Stimulated activated CD4-positive, alpha-beta T cell treated with anti-CD3 and anti-CD28 coated beads, Interleukin-12 subunit alpha, Interleukin-12 subunit beta, amount 100 ng/mL, for 24 hours (primary cell): ENCODE data around the gene TSPYL4.

Source experiments
- DNase-seq, 2 experiments: peaks; one replicate each; pipeline ENCODE4 v3.0.0-alpha.2; 2020; ENCODE audit warnings: low read depth in 2 of 2

Gene TSPYL4

DNA sequence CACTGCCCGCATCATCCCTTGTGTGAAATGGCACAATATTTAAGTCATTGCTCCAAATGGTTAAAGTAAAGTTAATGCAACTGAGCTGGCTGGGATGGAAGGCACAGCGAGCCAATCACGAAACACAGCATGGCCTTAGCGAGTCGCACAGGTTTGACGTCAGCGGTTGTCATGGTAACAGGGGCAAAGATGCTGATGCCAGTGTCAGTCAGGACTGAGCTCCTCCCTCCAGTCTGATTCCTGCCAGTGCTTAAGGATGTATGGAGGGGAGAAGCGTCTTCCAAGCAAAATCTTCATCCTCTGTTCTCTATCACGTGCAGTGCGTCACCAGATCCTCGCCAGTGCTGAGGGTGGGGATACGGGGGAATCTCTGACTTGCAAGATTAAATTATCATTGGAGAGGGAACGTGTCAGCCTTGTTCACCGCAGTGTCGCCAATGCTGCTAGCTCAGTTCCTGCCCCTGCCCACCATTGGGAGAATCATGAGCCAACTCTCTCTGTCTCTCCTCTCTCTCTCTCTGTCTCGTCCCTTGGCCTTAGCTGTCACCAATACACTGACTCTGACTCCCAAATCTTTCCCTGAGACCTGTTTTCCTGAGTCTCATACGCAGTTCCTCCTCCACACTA lies 24.5 kb downstream of the TSPYL4 start:
- DNase-seq: no peak

DNA sequence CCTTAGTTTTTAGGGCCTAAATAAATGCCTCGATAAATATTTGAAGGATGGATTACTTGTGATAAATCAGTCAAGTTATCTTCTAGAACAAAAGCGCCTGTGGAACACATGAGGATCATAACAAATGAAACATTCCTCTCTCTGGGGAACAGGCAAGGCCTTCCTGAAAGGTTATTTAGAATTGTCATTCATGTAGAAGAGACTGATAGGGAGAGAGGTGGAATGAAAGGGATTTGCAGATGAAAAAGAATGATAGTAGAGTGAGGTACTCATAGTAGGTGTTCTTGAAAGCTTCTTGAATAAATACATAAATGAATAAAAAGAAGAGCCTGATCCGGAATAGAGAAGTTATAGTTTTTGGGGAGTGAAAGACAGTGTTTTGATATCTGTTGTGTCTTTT lies 30.5 kb downstream of the TSPYL4 start:
- no peak for DNase-seq

DNA sequence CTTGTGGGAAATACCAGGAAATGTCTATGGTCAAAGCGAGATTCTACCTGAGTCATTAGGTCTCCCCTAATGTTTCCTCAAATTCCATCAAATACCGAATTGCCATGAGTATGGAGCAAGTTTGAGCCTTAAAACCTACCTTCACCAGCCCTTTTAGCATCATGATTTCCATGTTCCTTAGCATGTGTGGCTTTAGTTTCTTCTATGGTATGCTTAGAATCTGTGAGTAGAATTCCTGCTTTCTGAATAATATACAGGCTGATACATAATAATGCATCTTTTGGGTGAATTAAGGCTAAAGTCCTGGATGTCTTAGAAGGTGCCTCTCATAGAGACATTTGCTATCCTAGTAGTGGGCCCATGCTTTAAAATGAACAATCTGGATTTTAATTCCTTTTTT lies 32.0 kb downstream of the TSPYL4 start:
- DNase-seq: no peak

DNA sequence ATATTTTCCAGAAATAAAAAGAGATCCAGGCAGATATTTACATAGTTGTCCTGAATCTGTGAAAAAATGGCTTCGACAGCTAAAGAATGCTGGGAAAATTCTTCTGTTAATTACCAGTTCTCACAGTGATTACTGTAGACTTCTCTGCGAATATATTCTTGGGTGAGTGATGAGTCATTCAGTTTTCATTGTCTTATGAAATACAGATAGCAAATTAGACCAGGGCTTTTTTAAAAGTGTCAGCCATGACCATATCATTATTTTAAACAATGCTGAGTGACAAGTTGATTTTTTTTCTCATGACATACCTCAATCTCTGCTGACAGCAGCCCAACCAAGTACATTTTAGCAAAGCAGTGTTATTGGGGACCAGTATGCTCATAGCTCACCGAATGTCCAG lies 32.8 kb downstream of the TSPYL4 start:
- no peak for DNase-seq

DNA sequence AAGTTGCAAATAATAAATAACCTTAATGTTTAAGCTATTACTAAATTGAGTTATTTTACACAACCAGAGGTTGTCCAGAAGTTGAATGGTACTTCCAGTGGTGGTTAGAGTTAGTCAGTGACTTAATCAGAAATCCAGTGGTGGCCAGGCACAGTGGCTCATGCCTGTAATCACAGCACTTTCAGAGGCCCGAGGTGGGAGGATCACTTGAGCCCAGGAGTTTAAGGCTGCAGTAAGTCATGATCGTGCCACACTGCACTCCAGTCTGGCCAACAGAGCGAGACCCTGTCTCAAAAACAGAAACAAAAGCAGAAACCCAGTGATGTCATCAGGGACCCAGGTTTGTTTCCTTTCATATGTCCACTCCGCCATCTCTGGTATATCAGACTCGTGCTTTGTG lies 35.0 kb downstream of the TSPYL4 start:
- DNase-seq: no peak

DNA sequence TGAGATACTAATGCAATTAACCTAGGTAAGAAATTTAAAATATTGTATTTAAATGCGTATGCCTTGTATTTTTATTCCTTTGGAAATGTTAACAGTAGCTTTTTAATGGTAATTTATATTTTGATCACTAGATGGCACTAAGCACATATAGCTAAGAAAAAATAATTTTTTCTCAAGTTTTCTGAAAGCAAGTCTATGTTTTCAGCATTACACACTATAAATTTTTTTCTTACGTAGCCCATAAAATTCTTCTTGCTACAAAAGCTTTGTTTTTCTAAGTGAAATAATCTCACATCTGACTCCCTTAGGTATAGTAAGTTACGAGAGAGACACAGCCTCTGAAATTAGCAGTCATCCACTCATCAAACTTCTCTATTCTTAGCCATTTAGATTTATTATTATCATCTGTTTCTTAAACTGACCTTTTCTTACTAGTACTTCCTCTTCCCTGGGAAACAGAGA lies 35.7 kb downstream of the TSPYL4 start:
- DNase-seq: no peak

DNA sequence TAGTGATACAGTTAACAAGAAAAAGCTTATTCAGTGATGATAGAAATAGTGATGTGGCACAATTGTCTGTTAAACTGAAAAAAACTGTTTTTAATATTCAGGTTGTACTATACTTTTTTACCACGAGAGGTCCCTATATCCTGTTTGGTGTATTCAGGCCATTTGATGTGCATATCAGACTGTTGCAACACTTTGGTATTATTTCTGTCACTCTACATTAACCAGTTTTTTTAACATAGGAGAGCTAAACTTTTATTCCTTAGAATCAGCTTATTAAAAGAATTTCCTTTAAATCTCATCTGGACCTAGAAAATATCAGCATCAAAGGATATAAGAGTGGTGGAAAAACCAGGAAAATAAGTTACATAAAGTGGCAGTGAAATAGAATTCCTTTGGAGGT lies 36.8 kb downstream of the TSPYL4 start:
- no peak for DNase-seq

DNA sequence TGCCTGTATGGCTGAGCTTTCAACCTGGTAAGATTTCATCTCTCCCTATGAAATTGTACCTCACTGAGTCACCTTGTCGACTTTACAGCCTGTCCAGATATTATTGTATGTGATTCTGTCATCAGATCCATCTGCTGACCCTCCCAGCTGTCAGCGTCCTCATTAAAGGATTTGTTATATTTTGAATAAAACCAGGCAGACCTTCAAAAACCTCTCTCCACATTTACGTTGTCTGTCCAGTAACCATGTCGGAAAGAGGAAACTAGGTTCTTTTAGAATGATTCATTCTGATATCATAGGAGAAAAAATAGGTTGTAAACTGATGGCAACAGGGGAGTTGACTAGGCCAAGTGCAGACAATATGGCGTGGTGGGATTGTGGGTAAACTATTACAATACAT lies 38.5 kb downstream of the TSPYL4 start:
- no peak for DNase-seq

DNA sequence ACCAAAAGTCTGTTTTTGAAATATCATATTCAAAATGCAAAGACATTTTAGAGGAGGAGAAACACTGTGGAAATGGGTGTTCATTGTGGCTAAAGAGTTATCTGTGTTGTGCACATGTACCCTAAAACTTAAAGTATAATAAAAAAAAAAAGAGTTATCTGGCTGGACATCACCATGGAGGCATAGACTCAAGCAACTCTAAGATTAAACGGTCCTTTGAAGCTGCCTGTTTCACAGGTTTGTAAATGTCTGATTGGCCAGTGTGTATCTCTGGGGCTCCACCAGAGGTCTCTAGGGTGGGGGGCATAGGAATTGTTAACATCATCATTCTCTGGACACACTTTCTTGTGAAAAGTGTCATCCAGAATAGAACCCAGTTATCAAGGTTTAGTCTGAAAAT lies 39.2 kb downstream of the TSPYL4 start:
- DNase-seq: no peak

DNA sequence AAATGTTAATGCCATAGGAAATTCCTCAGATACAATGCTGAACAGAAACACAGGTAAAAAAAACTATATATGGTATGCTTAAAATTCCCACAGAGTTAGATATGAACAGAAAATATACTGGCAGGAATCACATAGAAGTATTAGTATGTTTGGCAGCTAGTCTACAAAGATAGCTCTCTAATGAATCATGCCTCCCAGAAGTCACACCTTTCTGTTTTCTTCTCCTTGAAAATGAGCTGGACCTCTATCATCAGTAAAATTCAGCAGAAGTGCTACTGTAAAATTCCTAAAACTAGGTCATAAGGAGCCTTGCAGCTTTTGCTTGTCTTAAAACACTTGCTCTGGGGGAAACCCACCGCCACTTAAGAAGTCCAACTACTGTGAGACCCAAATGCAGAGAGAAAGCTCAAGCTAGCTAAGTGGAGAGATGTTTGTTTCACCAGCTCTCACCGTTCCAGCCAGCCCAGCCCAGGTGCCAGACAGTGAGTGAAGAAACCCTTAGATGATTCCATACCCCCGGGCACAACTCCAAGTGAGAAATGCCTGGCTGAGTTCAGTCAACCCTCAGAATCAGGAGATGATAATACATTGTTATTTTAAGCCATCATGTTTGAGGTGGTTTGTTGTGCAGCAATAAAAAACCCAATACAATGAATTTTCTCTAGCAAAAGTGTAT lies 43.0 kb downstream of the TSPYL4 start:
- DNase-seq: no peak

DNA sequence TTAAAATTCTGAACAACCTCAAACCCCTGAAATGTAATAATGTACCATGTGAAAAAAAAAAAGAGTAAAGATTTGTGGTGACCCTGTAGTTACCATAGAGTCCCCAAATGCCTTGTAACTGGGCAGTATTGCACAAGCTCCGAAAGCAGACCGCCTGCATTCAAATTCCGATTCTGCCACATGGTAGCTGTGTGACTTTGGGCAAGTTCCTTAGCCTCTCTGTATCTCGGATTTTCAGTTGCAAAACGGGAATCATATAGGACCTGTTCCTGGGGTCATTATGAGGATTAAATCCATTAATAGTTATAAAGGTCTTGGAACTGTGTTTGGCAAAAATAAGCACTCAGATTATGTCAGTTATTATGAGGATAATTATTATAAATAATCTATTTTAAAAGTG lies 43.6 kb downstream of the TSPYL4 start:
- DNase-seq: no peak

DNA sequence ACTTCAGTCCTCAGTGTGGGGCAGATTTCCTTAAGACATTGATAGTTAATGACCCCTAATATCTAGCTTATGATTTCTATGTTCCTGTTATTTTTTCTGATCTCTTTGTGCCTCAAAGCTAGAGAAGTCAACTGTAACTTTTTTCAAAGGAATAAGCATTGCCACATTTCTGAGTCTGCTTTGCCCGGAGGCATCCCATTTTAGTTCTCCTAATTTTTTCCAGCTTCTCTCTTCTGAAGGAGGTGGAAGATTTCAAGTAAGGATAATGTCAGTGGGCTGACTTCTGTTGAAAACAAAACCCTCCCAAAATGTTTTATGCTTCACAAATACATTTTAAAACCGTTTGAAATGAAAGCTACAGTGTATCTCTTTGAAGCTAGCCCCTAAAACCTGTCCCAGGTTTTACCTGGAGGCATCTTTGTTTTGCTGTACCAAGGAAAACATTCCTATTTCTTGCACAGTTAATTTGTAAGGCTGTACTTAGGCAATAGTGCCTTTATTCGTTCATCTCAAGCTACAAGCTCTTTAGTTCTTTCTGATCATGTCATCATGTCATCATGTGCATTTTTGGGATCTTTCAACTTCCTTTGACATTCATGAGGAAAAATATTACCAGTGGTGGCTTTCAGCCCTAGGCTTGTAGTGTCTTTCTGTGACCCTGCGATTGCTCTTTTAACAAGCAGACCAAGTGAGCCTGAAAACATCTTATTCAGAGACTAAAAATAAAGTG lies 45.7 kb downstream of the TSPYL4 start:
- DNase-seq: no peak

DNA sequence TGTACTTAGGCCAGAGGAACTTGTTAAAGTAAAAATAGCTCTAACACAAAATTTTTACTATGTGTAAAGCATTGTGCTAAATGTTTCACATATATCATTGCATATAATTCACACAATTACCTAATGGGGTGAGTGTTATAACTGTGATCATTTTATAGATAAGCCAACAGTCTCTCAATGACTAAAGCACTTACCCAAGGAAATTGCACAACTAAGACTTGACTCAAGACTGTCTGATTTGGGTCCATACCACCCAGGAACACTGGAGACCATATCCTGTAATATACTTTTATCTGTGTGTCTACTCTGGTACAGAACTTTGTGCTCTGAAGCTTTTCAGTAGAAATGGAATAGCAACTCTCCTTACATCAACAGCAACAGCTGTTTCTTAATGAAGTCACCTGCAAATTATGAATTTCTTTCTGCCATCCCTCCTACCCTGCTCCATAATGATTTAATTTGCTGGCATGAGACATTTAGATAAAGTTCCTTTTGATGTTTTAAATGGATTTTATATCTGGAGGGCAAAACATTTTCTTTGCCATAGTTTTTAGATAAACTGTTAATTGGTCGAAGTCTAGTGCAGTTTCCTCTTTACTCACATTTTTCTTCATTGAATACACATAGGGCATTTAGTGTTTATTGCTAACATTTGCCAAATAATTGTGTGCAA lies 47.5 kb downstream of the TSPYL4 start:
- DNase-seq: no peak

DNA sequence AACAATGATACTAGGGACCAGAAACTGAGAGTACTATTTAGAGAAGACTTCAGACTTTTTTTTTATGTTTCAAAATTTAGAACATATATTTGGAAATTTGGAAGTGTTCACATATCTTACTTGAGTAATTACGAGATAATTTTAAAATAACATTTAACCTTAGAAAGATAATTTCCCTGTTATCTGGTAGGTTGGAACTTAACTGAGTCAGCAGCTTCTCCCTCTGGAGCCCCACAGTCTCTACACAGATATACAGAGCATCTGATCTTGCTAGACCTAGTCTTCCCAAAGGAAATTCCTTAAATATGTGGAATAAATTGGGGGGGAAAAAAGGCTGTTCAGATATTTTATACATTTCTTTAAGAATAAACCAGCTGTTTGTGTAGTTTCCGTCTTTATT lies 48.6 kb downstream of the TSPYL4 start:
- no peak for DNase-seq

DNA sequence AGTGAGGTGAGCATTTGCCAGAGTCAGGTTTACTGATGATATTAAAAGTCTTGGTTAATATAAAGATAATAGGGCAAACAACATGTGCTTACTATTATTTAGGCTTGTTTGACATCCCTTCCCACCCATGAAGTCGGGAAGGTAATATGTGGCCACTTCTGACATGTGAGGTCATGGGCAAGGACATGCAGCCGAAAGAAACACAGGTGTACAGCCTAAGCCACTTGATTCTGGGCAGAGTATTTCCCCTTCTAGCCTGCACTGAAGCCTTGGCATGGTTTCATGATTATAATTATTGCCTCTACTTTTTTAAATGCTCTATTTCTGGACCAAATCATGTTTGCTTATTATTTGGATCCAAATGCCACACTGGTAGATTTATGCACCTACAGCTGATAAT lies 52.3 kb downstream of the TSPYL4 start:
- DNase-seq: no peak

DNA sequence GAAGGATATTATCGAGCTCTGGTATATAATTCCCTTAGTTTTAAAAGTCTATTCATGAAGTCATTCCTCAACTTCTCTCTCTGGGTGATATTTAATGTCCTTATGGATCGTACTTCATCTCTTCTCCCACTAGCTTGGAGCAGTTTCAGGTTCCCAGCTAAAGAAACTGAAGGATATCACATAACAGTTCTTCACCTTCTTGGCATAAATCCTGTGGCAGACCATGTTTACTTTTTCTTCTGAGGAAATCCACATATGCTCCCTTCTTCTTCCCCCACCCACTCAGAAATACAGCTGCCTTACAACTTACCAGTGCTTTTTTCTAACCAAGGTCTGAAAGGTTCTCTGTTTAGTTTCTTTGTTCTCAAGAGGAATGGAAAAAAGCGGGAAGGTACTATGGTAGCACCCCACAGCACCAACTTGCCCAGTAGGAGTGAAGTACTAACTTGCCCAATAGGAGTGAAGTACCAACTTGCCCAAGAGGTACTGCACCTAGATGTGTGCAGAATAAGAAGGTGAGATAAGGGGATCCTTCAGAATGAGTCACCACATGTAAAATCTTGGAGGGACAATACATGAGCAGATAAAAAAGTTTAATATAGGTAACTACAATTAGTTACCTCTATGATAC lies 53.1 kb downstream of the TSPYL4 start:
- no peak for DNase-seq
